K562 (cell line): ENCODE data around the gene NOSIP. TPM values are rescaled to one million over a fixed set of nuclear protein-coding genes. Genes with fewer than 3 reads are reported as not detected.

ENCODE experiments used
- ATAC-seq: fragments of 200-7000 bp; cut with Tn5 transposase; 3 replicates; pipeline ENCODE4 v1.9.1; 2020; ENCODE audit warnings: moderate library complexity
- BruUV-seq: library from RNA; stranded (reverse); fragments of 400-500 nt; replicated peaks from 2 replicates; lab custom pipeline; 2021; lab: Mats Ljungman, UMichigan
- CTCF ChIA-PET: fragments of 300-600 bp; formaldehyde crosslinking; extraction: SDS; loops from one replicate; lab custom pipeline; 2021; ENCODE audit warnings: low intra/inter-chr PET ratio; lab: Yijun Ruan, JAX
- POLR2A ChIA-PET: fragments of 300-600, 350-650 bp; sonication (Branson Sonifier 250); formaldehyde crosslinking; extraction: SDS; loops from one replicate; lab custom pipeline; 2021; ENCODE audit warnings: antibody characterized with exemption, inconsistent platforms; lab: Yijun Ruan, JAX
- DNase-seq, 4 experiments: peaks; one replicate each; pipeline versions ENCODE4 v3.0.0 to v3.0.0-alpha.2; 2011 to 2018; ENCODE audit warnings: low spot score in 3 of 4, mixed read lengths in 3 of 4; ENCODE audit errors: extremely low read depth in 1 of 4
- FAIRE-seq: peaks from 2 replicates; lab custom pipeline; 2011; peaks lifted over from hg19 to GRCh38; lab: Jason Lieb, UNC
- H2AFZ ChIP-seq: 2 replicates; pipeline ENCODE4 v1.6.0; 2011; ENCODE audit warnings: low read depth, low read length, control low read depth, inconsistent platforms
- H3K27ac ChIP-seq: fragments of 200-600 bp; 3 replicates; pipeline ENCODE4 v1.8.0; 2011; ENCODE audit warnings: low read depth, mild to moderate bottlenecking, control low read depth, inconsistent platforms, low read length, moderate library complexity, mixed read lengths; ENCODE audit errors: extremely low read depth
- H3K27me3 ChIP-seq, 2 experiments: fragments of 300-600 bp in 1 of 2; 2 replicates in 1 of 2; 3 replicates in 1 of 2; pipeline versions ENCODE4 v1.6.0 to v1.8.0; 2011; ENCODE audit warnings: inconsistent platforms in 2 of 2, low read length in 2 of 2, mild to moderate bottlenecking in 1 of 2, mixed read lengths in 1 of 2, moderate library complexity in 1 of 2; ENCODE audit not compliant: control insufficient read depth in 2 of 2, insufficient read depth in 2 of 2
- H3K36me3 ChIP-seq: fragments of 300-600 bp; 3 replicates; pipeline ENCODE4 v1.8.0; 2011; ENCODE audit warnings: mild to moderate bottlenecking, low read length, inconsistent platforms; ENCODE audit not compliant: control insufficient read depth, insufficient read depth
- H3K4me1 ChIP-seq, 2 experiments: fragments of 200-600 bp in 1 of 2; replicated peaks in 1 of 2; 2 replicates in 1 of 2; 3 replicates in 1 of 2; pipeline versions ENCODE4 v1.5.1 to v1.8.0; 2011; ENCODE audit warnings: inconsistent platforms in 2 of 2, low read length in 2 of 2, mild to moderate bottlenecking in 1 of 2, mixed read lengths in 1 of 2, moderate library complexity in 1 of 2; ENCODE audit not compliant: control insufficient read depth in 2 of 2, insufficient read depth in 2 of 2
- H3K4me2 ChIP-seq: 2 replicates; pipeline ENCODE4 v1.6.1; 2011; ENCODE audit warnings: low read length, control low read depth, inconsistent platforms, mixed read lengths; ENCODE audit not compliant: insufficient read depth
- H3K4me3 ChIP-seq: fragments of 200-600 bp; sonication (generic), shearing (Covaris generic); 2 replicates; pipeline ENCODE4 v1.5.1; 2016; ENCODE audit warnings: control low read depth, inconsistent platforms
- H3K79me2 ChIP-seq: fragments of 200-600 bp; 3 replicates; pipeline ENCODE4 v1.8.0; 2011; ENCODE audit warnings: low read length, inconsistent platforms; ENCODE audit not compliant: control insufficient read depth, insufficient read depth
- H3K9ac ChIP-seq, 2 experiments: 2 replicates each; pipeline versions ENCODE4 v1.6.0 to v1.6.1; 2011; ENCODE audit warnings: low read depth in 2 of 2, low read length in 2 of 2, control low read depth in 1 of 2, inconsistent platforms in 1 of 2, mild to moderate bottlenecking in 1 of 2, mixed read lengths in 1 of 2; ENCODE audit not compliant: insufficient read depth in 1 of 2
- H3K9me1 ChIP-seq: one replicate; pipeline ENCODE4 v1.6.0; 2011; ENCODE audit warnings: inconsistent platforms, mild to moderate bottlenecking, low read length, moderate library complexity; ENCODE audit not compliant: control insufficient read depth, insufficient read depth
- H3K9me3 ChIP-seq: replicated peaks from 2 replicates; pipeline ENCODE4 v1.5.1; 2011; ENCODE audit warnings: low read depth, low read length, inconsistent platforms; ENCODE audit not compliant: control insufficient read depth, insufficient read depth
- H4K20me1 ChIP-seq: replicated peaks from 2 replicates; pipeline ENCODE4 v1.6.1; 2011; ENCODE audit warnings: low read length, inconsistent platforms, mixed read lengths; ENCODE audit not compliant: control insufficient read depth, insufficient read depth
- CCAR2 ChIP-seq: fragments of 200-400 bp; formaldehyde crosslinking; IDR thresholded peaks from 2 replicates; pipeline ENCODE4 v1.6.1; 2017; ENCODE audit warnings: mild to moderate bottlenecking, low read depth, low read length
- FOXA3 ChIP-seq, 2 experiments: fragments of 450-650 bp in 1 of 2; sonication (generic) in 1 of 2; formaldehyde crosslinking; IDR thresholded peaks in 1 of 2; conservative IDR thresholded peaks in 1 of 2; 2 replicates each; pipeline versions ENCODE4 v1.4.0 to v1.8.0; 2020 to 2022; ENCODE audit warnings: mild to moderate bottlenecking in 2 of 2, missing genetic modification reagents in 1 of 2
- HIVEP1 ChIP-seq: fragments of 250-450 bp; sonication (Bioruptor Pico); IDR thresholded peaks from 2 replicates; pipeline ENCODE4 v1.4.0; 2020; ENCODE audit warnings: mild to moderate bottlenecking
- ILK ChIP-seq: fragments of 450-650 bp; IDR thresholded peaks from 2 replicates; pipeline ENCODE4 v1.6.1; 2016; ENCODE audit warnings: missing genetic modification characterization, low read depth, mild to moderate bottlenecking, missing compliant biosample characterization, moderate library complexity, borderline replicate concordance
- NCOR1 ChIP-seq: fragments of 450-650 bp; IDR thresholded peaks from 2 replicates; pipeline ENCODE4 v1.6.1; 2016; ENCODE audit warnings: mild to moderate bottlenecking, moderate library complexity
- NR2C1 ChIP-seq, 2 experiments: fragments of 450-650 bp; IDR thresholded peaks; 2 replicates each; pipeline ENCODE4 v1.6.1; 2017; ENCODE audit warnings: mild to moderate bottlenecking in 2 of 2, antibody characterized with exemption in 1 of 2, inconsistent platforms in 1 of 2, missing compliant biosample characterization in 1 of 2, missing genetic modification characterization in 1 of 2
- RBM25 ChIP-seq: fragments of 200-400 bp; formaldehyde crosslinking; IDR thresholded peaks from 2 replicates; pipeline ENCODE4 v1.6.1; 2018; ENCODE audit warnings: low read length, low read depth, moderate library complexity; ENCODE audit not compliant: severe bottlenecking
- TCF7 ChIP-seq: sonication (generic); IDR thresholded peaks from 2 replicates; pipeline ENCODE4 v1.6.1; 2016; ENCODE audit warnings: antibody characterized with exemption, borderline replicate concordance
- ZNF184 ChIP-seq: sonication (generic); formaldehyde crosslinking; IDR thresholded peaks from 2 replicates; pipeline ENCODE4 v1.5.0; 2020; ENCODE audit warnings: missing genetic modification reagents
- WGBS: fragments of 100-300 bp; shearing (Covaris generic); methylation state at CpG from one replicate; pipeline ENCODE4 v1.1.6; 2016; ENCODE audit warnings: low coverage, mixed read lengths; ENCODE audit not compliant: insufficient coverage; ENCODE audit errors: missing lambda C conversion rate; 5-methylcytosine and 5-hydroxymethylcytosine counted together
- in situ Hi-C: fragments of 300-500 bp; cut with MboI; formaldehyde crosslinking; loops from 4 replicates; pipeline ENCODE4 v1.15.0; 2018; ENCODE audit warnings: inconsistent platforms, mixed read lengths
- intact Hi-C: fragments of 100-400 bp; cut with micrococcal nuclease; formaldehyde crosslinking; loops from 2 replicates; pipeline ENCODE4 v1.14.2; 2022
- polyA plus RNA-seq, 8 experiments: library from polyadenylated mRNA; depleted of rRNA in 4 of 8; stranded (reverse) in 5 of 8; unstranded in 3 of 8; fragments of >200 nt; fragmentation: Nextera tagmentation in 2 of 8; fragmentation: Illumina TruSeq in 1 of 8; extraction: Ambion mirVana in 2 of 8; extraction: Trizol in 1 of 8; gene quantifications; 2 replicates each; pipeline versions ENCODE4 v1.2.1 to v1.2.3, GENCODE V29; 2011 to 2014; ENCODE audit warnings: inconsistent platforms in 1 of 8, missing spikeins in 1 of 8
- total RNA-seq, 7 experiments: library from RNA; depleted of rRNA in 6 of 7; stranded (reverse); fragments of >200 nt in 6 of 7; fragmentation: Illumina TruSeq in 2 of 7; extraction: Trizol in 2 of 7; gene quantifications; 2 replicates each; pipeline versions ENCODE4 v1.2.1 to v1.2.3, GENCODE V29; 2011 to 2021; ENCODE audit warnings: low replicate concordance in 1 of 7
- TF ChIP-seq, protein P1 (sequence below): fragments of 450-650 bp; IDR thresholded peaks from 2 replicates; pipeline ENCODE4 v1.6.1; 2016; ENCODE audit warnings: mild to moderate bottlenecking
- TF ChIP-seq, protein P2 (sequence below): fragments of 450-650 bp; formaldehyde crosslinking; IDR thresholded peaks from 2 replicates; pipeline ENCODE4 v1.4.0; 2022; ENCODE audit warnings: missing genetic modification characterization
- TF ChIP-seq, protein P3 (sequence below): fragments of 450-650 bp; formaldehyde crosslinking; IDR thresholded peaks from 2 replicates; pipeline ENCODE4 v1.4.0; 2022; ENCODE audit warnings: mild to moderate bottlenecking, moderate library complexity
- TF ChIP-seq, protein P4 (sequence below): sonication (generic); formaldehyde crosslinking; IDR thresholded peaks from 2 replicates; pipeline ENCODE4 v1.8.0; 2022; ENCODE audit warnings: missing genetic modification reagents, mild to moderate bottlenecking, borderline replicate concordance

NOSIP gene
- total and polyA plus RNA-seq, 9 of the 15 experiments (the other 6 are each of a cell fraction or from before 2014, with no cell fraction given), result 14.4 to 153 (median 79.9) TPM

DNA sequence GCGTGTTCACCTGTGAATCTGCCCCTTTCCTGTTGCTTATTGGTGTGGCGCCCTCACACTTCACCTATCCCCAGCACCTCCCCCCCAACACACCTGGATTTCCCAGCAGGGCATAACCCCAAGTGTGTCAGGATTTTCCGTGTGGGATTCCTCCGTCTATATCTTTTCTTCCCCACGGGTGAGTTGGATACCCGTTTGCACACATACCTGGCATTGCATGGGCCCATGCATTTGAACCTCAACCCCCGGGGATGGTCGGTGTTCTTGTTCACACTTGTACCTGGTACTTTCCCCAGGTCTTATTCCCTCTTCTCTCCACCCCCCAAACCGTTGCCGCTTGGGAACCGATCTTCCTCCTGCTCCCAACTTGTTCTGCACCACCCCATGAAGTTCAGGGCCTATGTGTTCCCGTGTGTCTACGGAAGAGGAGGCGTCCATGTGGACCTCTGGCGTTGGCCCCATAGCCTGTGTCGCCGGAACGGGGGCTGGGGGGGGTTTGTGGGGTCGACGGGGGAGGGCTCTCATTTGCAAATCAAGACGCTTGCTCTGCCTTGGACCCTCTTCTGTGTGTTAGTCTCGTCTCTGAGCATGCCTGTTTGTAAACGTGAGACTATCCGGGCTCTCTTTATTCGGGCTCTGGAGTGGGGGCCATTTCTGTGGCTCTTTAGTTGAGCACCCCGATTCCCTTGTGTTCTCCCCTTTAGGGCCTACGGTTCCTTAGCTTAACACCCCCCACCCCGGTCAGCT lies 12.3 kb upstream of the NOSIP start:
- in situ Hi-C loops, result no loop called here
- FAIRE-seq (no peak), ATAC-seq (0 out of 3 replicates have a peak, but pooled peaks have one; percentile 0), DNase-seq (peak in 2 of 4 experiments; percentile 35 to 55)
- H3K4me2 ChIP-seq, result peak overlapping the region; percentile 94
- peaks cover 41% of the 10 kb centered on the region for H3K79me2 ChIP-seq
- H3K36me3 ChIP-seq, result peaks cover 39% of the 10 kb centered on the region
- peak overlapping the region; percentile 85 for H3K27ac ChIP-seq
- H3K4me3 ChIP-seq, result peak overlapping the region; percentile 88
- ChIA-PET POLR2A (interaction anchor here (0.6 to 1.5 kb wide), 10 partner anchors 12 to 282 kb away, joined by 3 to 9 read pairs (median 3); partner anchors contain the start of genes NOSIP and SCAF1), CTCF (no interaction called here)
- 0% methylated on average over 25 of the region's 28 CpGs for WGBS
- peak overlapping the region; percentile 35; the same call in 1 of the 2 replicates for H2AFZ ChIP-seq
- no TSS peak for BruUV-seq
- H3K9me1 ChIP-seq, result peaks cover 3% of the 10 kb centered on the region
- no peaks in the 10 kb centered on the region for H3K9me3 ChIP-seq
- no peaks in the 10 kb centered on the region for H3K27me3 ChIP-seq
- H4K20me1 ChIP-seq, result peaks cover 6% of the 10 kb centered on the region; the same call in 1 of the 2 replicates
- H3K4me1 ChIP-seq, result peaks cover 10 to 56% of the 10 kb centered on the region in 2 experiments; a peak in 4 of 5 replicates
- peak overlapping the region; percentile 62 to 90 for H3K9ac ChIP-seq
- intact Hi-C loops, result loop anchor here (5.0 kb wide), 2 partner anchors 170 to 435 kb away; partner anchors contain the start of genes HRC, TRPM4 and TSKS
- TF ChIP-seq HIVEP1 (CRISPR knock-in tag) (no peak), NCOR1 (no peak), TCF7 (no peak), CCAR2 (no peak), NR2C1 (IDR thresholded peaks at IDR 0.05) (no peak), NR2C1 (tag; IDR thresholded peaks at IDR 0.05) (no peak), RBM25 (no peak), FOXA3 (CRISPR knock-in tag; conservative IDR thresholded peaks at IDR 0.05 in 1 of 2, IDR thresholded peaks at IDR 0.05 in 1 of 2) (no peak), ZNF184 (CRISPR knock-in tag) (no peak), ILK (tag) (no peak)
- TF ChIP-seq, protein P1, sequence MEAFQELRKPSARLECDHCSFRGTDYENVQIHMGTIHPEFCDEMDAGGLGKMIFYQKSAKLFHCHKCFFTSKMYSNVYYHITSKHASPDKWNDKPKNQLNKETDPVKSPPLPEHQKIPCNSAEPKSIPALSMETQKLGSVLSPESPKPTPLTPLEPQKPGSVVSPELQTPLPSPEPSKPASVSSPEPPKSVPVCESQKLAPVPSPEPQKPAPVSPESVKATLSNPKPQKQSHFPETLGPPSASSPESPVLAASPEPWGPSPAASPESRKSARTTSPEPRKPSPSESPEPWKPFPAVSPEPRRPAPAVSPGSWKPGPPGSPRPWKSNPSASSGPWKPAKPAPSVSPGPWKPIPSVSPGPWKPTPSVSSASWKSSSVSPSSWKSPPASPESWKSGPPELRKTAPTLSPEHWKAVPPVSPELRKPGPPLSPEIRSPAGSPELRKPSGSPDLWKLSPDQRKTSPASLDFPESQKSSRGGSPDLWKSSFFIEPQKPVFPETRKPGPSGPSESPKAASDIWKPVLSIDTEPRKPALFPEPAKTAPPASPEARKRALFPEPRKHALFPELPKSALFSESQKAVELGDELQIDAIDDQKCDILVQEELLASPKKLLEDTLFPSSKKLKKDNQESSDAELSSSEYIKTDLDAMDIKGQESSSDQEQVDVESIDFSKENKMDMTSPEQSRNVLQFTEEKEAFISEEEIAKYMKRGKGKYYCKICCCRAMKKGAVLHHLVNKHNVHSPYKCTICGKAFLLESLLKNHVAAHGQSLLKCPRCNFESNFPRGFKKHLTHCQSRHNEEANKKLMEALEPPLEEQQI, result no peak
- TF ChIP-seq, protein P2, sequence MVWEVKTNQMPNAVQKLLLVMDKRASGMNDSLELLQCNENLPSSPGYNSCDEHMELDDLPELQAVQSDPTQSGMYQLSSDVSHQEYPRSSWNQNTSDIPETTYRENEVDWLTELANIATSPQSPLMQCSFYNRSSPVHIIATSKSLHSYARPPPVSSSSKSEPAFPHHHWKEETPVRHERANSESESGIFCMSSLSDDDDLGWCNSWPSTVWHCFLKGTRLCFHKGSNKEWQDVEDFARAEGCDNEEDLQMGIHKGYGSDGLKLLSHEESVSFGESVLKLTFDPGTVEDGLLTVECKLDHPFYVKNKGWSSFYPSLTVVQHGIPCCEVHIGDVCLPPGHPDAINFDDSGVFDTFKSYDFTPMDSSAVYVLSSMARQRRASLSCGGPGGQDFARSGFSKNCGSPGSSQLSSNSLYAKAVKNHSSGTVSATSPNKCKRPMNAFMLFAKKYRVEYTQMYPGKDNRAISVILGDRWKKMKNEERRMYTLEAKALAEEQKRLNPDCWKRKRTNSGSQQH, result no peak
- TF ChIP-seq, protein P3, sequence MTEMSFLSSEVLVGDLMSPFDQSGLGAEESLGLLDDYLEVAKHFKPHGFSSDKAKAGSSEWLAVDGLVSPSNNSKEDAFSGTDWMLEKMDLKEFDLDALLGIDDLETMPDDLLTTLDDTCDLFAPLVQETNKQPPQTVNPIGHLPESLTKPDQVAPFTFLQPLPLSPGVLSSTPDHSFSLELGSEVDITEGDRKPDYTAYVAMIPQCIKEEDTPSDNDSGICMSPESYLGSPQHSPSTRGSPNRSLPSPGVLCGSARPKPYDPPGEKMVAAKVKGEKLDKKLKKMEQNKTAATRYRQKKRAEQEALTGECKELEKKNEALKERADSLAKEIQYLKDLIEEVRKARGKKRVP (CRISPR knock-in tag), result no peak
- TF ChIP-seq, protein P4, sequence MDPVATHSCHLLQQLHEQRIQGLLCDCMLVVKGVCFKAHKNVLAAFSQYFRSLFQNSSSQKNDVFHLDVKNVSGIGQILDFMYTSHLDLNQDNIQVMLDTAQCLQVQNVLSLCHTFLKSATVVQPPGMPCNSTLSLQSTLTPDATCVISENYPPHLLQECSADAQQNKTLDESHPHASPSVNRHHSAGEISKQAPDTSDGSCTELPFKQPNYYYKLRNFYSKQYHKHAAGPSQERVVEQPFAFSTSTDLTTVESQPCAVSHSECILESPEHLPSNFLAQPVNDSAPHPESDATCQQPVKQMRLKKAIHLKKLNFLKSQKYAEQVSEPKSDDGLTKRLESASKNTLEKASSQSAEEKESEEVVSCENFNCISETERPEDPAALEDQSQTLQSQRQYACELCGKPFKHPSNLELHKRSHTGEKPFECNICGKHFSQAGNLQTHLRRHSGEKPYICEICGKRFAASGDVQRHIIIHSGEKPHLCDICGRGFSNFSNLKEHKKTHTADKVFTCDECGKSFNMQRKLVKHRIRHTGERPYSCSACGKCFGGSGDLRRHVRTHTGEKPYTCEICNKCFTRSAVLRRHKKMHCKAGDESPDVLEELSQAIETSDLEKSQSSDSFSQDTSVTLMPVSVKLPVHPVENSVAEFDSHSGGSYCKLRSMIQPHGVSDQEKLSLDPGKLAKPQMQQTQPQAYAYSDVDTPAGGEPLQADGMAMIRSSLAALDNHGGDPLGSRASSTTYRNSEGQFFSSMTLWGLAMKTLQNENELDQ, result no peak
